KG1 (cell line): ENCODE measurements around the gene XCL1.
"Not testable (repeated sequence)": the region's sequence is repeated elsewhere in the genome, so short reads cannot be mapped to it uniquely, and the experiment has no call there.

Experiments
- DNase-seq: peaks from one replicate; lab custom pipeline; 2025; lab: John Stamatoyannopoulos, UW

The XCL1 gene

GRCh38 chr1:168576245-168576688, at the start of gene XCL1:
TSS of gene XCL1 (plus strand) at chr1:168576605. CDS start at chr1:168576638, 33 bp downstream.
- not testable (repeated sequence) for DNase-seq

- DNase-seq = no peak
These were observed 46.9 kb upstream of the XCL1 start for GRCh38 chr1:168529518-168529917.

GRCh38 chr1:168531615-168532345, 44.6 kb upstream of the XCL1 start:
- DNase-seq = no peak

DNA sequence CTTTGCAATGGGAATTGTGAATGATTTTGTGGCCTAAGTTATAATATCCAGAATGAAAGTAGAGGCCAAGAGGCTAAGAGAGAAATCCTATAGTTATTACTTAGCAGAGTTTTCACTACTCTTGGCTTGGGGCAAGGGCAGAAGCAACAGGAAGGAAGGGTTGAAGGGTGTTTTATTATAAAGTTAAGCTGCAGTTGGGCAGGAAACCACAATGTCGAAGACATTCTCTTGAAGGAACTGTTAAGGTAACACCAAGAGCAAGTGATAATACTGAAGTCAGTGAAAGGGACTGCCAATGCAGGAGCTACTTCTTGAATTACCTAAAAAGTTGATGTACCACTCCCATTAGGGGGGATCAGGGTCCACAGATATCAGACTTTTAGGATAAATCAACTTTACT, 40.9 kb upstream of the XCL1 start:
- peak; percentile 76 for DNase-seq

DNA sequence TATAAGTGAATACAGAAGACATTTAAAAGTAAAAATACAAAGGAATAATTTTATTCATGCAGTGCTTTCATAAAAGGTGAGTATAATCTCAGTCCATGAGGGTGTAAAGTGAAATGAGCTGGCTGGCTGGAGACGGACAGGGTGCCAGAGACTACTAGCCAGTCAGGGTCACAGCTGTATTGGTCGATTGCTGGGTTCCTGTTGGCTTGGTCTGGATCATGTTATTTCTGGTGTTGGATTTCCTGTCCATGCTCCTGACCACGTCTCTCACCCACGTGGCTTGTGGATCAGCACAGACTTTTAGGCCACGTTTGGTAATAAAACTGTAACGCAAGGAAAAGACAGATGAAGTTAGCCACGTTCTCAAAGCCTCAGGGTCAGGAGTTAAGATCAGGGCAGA, 35.6 kb upstream of the XCL1 start:
- not testable (repeated sequence) for DNase-seq

DNA sequence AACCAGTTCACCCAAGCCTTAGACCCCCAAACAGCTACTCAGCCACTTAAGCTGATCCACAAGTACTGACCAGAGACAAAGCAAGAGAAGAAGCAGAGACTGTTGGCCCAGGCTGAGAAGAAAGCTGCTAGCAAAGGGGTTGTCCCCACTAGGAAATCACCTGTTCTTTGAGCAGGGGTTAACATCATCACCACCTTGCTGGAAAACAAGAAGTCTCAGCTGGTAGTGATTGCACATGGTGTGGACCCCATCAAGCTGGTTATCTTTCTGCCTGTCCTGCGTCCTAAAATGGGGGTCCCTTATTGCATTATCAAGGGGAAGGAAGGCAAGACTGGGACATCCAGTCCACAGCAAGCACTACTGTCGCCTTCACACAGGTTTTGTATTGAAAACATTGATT, 33.4 kb upstream of the XCL1 start:
- not testable (repeated sequence) for DNase-seq

- not testable (repeated sequence) for DNase-seq
These were observed 32.4 kb upstream of the XCL1 start, which contains the start of gene XCL2 for GRCh38 chr1:168543840-168544498. TSS of gene XCL2 (minus strand) at chr1:168543997. CDS start at chr1:168543964, 33 bp downstream.

DNA sequence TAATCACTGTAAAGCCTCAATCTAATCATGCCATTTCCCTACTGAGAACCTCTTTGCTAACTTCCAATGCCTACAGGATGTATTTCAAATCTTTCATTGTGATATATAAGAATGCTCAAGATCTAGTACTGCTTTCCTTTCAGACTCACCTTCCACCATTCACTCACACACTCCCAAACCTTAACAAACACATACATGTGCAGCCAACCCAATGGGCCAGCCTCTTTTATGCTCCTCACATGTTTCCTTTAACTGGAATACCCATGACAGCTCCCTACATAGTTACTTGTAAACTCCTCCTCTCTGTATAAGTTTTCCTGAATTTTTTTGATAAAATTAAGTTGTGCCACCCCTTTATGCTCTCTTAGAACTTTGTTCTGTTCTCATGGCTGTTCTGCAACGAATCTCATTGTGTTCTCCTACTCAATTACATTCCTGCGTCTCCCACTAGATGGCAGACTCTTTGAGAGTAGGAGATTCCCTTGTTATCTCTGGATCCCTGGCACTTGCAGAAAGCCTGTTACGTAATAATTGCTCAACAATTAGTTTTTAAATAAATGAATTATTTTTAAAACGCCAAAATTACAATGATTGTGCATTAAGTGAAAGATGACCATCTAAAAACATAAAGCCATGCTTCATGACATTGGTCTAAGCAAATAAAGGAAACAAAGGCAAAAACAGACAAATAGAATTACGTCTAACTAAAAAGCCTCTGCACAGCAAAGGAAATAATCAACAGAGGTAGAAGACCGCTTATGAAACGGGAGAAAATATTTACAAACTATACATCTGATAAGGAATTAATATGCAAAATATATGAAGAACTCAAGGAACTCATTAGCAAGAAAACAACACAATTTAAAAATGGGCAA, 30.5 kb upstream of the XCL1 start:
- not testable (repeated sequence) for DNase-seq

DNA sequence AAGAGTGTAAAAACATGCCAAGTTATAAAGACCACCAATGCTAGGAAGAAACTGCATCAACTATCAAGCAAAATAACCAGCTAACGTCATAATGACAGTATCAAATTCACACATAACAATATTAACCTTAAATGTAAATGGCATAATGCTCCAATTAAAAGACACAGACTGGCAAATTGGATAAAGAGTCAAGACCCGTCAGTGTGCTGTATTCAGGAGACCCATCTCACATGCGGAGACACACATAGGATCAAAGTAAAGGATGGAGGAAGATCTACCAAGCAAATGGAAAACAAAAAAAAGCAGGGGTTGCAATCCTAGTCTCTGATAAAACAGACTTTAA, 29.9 kb upstream of the XCL1 start:
- not testable (repeated sequence) for DNase-seq

DNA sequence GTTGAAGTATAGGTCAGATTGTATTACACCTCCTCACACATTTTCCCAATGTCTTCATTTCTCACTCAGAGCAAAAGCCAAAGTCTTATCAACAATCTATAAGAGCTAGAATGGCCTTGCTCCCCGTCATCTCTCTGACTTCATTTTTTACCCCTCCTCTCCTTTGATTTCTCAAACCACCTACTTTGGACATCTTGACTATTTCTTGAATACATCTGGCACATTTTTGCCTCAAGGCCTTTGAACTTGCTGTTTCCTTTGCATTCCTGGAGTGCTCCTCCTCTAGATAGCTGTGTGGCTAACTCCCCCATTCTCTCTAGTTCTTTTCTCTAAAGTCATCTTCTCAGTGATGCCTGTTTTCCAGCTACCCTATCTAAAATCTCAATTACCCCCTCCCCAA, 25.4 kb upstream of the XCL1 start:
- no peak for DNase-seq

- no peak for DNase-seq
These were observed 24.7 kb upstream of the XCL1 start for GRCh38 chr1:168551688-168552087.

- DNase-seq = no peak
These were observed 23.4 kb upstream of the XCL1 start for GRCh38 chr1:168552961-168553360.

DNA sequence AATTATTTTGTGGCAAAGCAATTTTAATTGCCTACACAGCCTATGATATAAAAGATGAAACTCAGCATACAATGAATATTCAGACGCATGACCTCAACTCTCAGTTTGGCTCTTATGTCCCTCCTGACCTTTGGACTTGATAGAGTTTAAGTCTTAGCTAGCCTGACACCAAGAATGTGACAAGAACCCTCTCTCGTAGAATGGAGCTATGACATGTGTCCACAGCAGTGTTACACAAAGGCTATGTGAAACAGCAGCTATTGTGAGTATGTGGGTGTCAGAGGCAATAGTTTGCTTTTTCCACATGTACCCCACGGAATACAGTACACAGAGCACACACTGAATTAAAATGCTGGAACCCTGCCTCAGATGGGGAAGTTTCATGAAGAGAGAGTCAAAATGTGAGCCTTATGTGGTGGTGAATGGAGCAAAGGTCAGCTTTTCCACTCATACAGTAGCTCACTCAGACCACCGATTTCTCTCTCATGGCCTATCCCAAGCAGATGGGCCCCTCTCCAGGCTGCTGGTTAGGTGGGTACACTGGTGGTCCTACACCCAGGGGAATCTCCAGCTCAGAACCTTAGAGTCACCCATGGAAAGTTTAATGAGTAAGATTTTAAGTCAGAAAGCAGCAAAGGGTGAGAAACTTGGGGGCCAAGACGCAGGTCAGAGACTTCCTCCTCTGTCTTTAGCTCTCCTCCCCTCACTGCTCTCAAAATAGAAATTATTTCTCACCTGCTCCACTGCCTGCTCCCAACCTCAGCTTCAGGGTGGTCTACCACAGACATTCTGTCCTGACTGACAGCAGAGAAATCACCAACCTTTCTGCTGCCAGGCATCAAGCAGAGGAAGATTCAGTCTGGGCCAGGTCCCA, 22.5 kb upstream of the XCL1 start:
- DNase-seq = no peak

GRCh38 chr1:168554603-168555483, 21.6 kb upstream of the XCL1 start:
- peak; percentile 32 for DNase-seq

- no peak for DNase-seq
These were observed 20.8 kb upstream of the XCL1 start for GRCh38 chr1:168555508-168556046.

DNA sequence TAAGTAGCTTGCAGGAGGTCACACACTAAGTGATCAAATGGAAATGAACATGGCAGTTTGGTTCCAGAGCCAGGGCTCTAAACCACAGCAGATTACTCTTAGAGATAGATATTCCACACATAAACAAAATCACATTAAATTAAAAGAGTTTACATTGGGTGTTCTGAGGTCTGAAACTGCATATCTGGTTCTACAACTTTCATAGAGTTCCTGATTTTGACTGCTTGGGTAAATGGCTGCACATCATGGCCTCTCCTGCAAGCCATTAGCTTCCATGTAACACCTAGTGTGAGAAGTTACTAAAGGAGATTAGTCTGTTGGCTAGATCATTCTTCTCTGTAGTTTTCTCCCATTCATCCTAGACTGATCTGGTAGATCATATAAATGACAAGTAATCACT, 19.8 kb upstream of the XCL1 start:
- no peak for DNase-seq

DNA sequence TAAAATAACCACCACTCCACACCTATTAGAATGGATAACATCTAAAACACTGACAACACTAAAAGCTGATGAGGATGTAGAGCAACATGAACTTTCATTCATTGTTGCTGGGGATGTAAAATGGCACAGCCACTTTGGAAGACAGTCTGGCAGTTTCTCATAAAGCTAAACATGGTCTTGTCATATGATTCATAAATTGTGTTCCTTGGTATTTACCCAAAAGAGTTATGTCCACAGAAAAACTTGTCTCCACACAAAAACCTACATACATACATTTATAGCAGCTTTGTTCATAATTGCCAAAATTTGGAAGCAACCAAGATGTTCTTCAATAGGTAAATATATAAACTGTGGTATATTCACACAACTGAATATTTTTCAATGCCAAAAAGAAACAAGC, 16.0 kb upstream of the XCL1 start:
- no peak for DNase-seq

- no peak for DNase-seq
These were observed 14.4 kb upstream of the XCL1 start for GRCh38 chr1:168561989-168562388.

GRCh38 chr1:168565825-168566224, 10.6 kb upstream of the XCL1 start:
- no peak for DNase-seq

DNA sequence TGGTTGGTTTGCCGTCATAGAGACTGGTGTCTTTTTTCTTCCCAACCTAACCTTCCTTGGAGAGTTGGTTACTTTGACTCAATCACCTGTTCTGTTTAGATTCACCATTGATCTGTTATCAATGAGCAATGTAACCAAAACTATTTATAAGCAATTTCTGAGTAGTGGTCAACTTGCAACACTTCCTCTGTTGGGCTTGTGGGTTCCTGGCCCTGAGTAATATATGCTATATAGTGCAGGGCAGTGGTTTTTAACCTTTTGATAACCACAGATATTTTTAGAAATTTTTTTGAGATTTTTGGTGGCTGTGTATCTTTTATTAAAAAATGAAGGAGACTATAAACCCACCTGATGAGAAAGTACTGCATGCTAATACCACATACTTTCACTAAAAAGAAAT, 9.4 kb upstream of the XCL1 start:
- DNase-seq = no peak
